Raji (cell line): ENCODE data around the gene WASL.

Source experiments
- POLR2A ChIP-seq: IDR thresholded peaks from 2 replicates; pipeline ENCODE4 v1.6.1; 2011; ENCODE audit warnings: low read depth, low read length, control low read depth; ENCODE audit not compliant: insufficient read depth

WASL gene

DNA sequence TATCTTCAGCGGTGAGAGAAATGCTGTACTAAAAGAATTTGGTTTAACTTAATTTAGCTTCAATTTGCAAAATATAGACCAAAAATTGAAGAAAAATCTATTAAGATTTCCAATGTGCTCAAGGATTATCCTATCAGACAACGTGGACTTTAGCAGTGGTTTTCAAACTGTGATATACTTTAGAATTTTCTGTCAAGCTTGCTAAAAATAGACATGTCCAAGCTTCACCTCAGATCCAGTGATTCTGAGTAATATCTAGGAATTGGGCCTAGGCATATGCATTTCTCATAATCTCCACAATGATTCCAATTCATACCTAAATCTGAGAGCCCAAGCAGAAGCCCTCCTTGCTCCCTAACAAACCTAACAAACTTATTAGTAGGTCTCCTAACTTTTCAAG, 3.4 kb downstream of the WASL start:
- no peak for TF ChIP-seq POLR2A

DNA sequence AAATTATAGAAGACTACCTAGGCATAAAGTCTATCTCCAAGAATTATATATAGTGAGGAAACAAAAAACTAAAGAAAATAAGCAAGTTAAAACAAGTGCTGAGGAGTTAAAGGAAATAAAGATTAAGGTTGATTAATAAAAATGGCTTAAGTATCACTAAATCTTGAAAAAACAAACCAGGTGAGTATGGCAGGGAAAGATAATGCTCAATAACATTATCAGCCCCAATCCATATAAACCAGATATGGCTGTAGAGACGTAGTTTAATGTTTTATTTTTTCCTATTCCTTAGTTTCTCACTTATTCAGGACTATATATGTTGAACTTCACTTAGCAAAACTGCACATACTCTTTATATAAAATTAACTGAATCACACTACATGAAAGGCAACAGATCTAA, 4.4 kb downstream of the WASL start:
- TF ChIP-seq POLR2A: no peak

GRCh38 chr7:123741940-123742339, 6.9 kb downstream of the WASL start:
- no peak for TF ChIP-seq POLR2A

DNA sequence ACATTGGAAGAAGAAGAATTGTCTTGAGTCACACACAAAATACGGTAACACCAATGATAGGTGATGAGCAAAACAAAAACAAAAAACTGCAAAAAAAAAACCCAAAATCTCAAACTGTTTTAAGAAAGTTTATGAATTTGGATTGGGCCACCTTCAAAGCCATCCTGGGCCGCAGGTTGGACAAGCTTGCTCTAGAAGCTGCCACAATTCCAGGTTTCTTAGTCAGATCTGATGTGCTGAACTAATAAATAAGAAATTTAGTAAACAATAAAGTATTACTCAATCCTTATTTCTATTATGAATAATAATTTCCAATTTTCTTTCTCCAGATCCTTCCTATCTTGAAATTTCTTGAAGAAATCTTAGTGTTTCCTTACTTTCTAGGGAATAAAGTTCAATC, 10.0 kb downstream of the WASL start:
- TF ChIP-seq POLR2A: no peak

- TF ChIP-seq POLR2A: no peak
Measured at GRCh38 chr7:123738356-123738755, 10.4 kb downstream of the WASL start.

- no peak for TF ChIP-seq POLR2A
Measured at GRCh38 chr7:123735539-123735938, 13.3 kb downstream of the WASL start.

DNA sequence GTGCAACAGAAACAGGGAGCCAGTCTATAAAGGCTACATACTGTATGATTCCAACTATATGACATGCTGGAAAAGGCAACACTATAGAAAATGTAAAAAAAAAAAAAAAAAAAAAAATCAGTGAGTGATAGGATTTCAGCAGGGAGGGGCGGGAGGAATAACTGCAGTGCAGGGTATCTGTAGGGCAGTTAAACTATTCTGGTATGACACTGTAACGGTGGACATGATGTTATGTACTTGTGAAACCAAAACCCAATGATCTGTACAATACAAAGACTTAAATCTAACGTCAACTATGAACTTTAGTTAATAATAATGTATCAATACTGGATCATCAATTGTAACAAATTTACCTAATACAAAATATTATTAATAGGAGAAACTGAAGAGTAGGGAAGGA, 14.3 kb downstream of the WASL start:
- no peak for TF ChIP-seq POLR2A

DNA sequence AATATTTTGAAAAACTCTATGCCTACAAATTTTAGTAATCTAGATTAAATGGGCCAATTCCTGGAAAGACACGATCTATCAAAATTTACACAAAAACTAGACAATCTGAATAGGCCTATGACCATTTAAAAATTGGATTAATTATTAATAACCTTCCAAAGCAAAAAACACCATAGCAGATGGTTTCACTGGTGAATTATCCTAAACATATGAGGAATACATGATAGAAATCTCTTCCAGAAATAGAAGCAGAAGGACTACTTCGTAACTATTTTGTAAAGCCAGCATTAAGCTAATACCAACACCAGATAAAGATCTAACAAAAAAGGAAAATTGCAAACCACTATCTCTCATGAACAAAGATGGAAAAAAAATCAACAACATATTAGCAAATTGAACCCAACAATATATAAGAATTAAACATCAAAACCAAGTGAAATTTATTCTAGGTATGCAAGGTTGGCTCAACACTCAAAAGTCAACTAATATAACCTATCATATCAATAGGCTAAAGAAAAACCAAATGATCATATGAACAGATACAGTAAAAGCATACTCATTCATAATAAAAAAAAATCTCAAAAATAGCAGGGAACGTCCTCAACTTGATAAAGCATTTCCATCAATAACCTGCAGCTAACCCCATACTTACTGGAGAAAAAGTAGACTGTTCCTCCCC, 16.3 kb downstream of the WASL start:
- no peak for TF ChIP-seq POLR2A

DNA sequence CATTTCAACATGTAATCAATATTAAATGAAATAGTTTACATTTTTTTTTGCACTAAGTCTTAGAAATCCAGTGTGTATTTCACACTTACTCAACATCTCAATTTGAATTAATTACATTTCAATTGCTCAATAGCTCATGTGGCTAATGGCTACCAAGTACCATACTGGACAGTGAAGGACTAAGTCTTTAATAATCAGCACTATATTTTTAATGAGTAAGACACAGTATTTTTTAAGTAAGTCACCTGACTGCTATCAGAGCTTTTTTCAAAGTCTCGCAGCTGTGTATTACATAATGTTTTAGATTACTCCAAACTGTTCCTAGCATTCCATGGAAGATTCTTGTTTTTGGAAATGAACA, 19.6 kb downstream of the WASL start:
- TF ChIP-seq POLR2A: no peak

DNA sequence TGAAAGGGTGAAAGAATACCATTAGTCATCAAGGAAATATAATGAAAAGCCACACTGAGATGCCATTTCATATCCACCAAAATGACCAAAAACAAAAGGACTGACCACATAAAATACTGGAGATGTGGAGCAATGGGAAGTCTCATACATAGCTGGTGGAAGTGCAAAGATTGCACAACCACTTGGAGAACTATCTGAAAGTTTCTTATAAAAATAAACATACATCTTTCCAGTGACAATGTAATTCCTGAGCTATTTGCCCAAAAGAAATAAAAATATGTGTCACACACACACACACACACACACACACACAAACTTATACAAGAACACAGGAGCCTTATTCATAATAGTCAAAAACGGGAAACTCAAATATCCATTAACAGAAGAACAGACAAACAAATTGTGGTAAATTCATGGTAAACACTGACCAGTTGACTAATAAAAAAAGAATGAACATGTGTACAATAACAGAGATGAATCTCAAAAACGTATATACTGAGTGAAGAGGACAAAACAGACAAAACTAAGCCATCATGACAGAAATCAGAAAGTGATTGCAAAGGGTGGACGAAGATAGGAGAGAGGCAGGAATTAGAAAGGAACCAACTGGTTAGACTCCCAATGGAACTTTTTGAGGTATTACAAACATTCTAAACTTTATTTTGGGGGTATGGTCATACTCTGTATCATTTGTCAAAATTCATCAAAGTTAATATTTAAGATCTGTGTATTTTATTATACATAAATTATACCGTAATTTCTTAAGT, 21.5 kb downstream of the WASL start:
- no peak for TF ChIP-seq POLR2A

GRCh38 chr7:123725586-123726171, 23.1 kb downstream of the WASL start:
- no peak for TF ChIP-seq POLR2A

GRCh38 chr7:123724817-123725253, 24.0 kb downstream of the WASL start:
- TF ChIP-seq POLR2A: no peak

GRCh38 chr7:123723913-123724312, 24.9 kb downstream of the WASL start:
- no peak for TF ChIP-seq POLR2A

- TF ChIP-seq POLR2A: no peak
Measured at GRCh38 chr7:123719197-123719721, 29.5 kb downstream of the WASL start.

- TF ChIP-seq POLR2A: no peak
Measured at GRCh38 chr7:123718773-123719172, 30.0 kb downstream of the WASL start.

- TF ChIP-seq POLR2A: no peak
Measured at GRCh38 chr7:123717689-123718088, 31.1 kb downstream of the WASL start.
